Central memory CD4-positive, alpha-beta T cell (primary cell): ENCODE data around the gene CTCF.

Experiments used
- DNase-seq: peaks from one replicate; pipeline ENCODE4 v3.0.0; 2022

The CTCF gene

GRCh38 chr16:67608364-67608763, 46.0 kb downstream of the CTCF start:
- no peak for DNase-seq

DNA sequence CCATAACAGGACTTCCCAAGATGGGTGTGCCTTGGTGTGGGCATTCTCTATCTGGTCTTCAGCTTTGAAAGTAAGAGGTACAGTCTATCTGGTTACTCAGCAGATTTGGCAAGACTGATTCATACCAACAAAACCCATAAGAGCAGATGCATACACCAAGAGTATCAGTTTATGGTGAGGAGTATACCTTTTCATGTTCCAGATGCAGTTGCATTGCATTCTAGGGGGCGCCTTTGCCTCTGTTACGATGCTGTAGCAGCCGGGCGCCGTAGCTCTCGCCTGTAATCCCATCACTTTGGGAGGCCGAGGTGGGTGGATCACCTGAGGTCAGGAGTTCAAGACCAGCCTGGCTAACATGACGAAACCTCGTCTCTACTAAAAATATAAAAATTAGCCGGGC, 51.5 kb downstream of the CTCF start:
- DNase-seq, result no peak

DNA sequence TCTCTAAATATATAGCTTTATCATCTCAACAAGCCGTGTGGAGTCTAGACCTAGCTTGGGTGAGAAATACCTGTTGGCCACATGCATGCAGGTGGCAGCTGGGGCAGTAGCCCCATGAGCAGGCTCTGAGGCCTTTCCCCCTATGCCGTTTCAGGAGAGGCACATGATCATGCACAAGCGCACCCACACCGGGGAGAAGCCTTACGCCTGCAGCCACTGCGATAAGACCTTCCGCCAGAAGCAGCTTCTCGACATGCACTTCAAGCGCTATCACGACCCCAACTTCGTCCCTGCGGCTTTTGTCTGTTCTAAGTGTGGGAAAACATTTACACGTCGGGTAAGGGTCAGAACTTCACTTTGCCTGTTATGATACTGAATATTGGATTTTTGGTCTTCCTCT, 65.9 kb downstream of the CTCF start:
- no peak for DNase-seq

- DNase-seq, result no peak
These were observed 70.3 kb downstream of the CTCF start for GRCh38 chr16:67632415-67633172.

GRCh38 chr16:67636713-67637112, 74.4 kb downstream of the CTCF start:
- DNase-seq, result no peak

GRCh38 chr16:67637625-67638024, 75.3 kb downstream of the CTCF start:
- no peak for DNase-seq

GRCh38 chr16:67641779-67642708, 79.7 kb downstream of the CTCF start:
- DNase-seq, result no peak

GRCh38 chr16:67644038-67644437, 81.7 kb downstream of the CTCF start:
- no peak for DNase-seq

DNA sequence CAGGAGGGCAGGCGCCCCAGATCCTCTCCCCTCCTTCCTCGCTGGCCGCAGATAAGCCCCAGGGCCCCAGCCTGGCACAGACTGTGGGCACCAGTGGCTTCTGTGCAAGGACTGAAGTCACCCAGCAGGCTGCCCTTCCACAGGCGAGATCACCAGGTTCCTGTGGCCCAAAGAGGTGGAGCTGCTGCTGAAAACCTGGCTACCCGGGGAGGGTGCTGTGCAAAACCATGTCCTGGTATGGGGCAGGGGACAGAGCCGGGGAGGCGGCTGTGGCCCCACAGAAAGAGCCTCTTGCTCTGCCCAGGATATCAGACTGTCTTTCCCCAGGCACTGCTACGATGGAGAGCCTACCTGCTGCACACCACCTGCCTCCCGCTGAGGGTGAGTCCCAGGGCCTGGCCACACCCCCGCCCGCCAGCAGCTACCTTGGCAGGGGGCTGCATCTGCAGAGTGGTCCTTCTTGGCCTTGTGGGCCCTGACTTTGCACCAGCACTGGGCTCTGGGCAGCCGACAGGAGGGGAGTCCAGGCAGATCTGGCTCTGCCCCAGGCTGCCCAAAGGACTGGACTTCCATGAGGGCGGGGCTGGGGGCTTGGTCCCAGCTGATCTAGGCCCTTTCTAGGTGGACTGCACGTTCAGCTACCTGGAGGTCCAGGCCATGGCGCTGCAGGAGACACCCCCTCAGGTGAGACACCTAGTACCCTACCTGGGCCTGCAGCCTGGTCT, 83.2 kb downstream of the CTCF start:
- no peak for DNase-seq

GRCh38 chr16:67647111-67647651, 84.9 kb downstream of the CTCF start:
- DNase-seq, result no peak

DNA sequence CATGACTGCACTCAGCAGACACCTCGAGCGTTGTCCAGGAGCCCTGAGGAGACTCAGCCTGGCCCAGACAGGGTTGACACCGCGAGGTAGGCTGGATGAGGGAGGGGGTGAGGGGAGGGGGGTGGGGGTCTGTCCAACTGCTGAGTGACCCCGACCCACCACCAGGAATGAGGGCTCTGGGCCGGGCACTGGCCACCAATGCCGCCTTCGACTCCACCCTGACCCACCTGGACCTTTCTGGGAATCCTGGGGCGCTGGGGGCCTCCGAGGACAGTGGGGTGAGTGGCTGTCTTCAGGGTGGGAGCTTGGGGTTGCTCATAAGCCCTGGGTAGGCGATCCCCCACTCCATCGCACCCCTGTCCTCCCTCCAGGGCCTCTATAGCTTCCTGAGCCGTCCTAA, 85.4 kb downstream of the CTCF start:
- no peak for DNase-seq

GRCh38 chr16:67648088-67648763, 85.9 kb downstream of the CTCF start:
- no peak for DNase-seq

GRCh38 chr16:67648764-67649407, 86.6 kb downstream of the CTCF start:
- no peak for DNase-seq

- no peak for DNase-seq
These were observed 87.2 kb downstream of the CTCF start for GRCh38 chr16:67649494-67649931.

DNA sequence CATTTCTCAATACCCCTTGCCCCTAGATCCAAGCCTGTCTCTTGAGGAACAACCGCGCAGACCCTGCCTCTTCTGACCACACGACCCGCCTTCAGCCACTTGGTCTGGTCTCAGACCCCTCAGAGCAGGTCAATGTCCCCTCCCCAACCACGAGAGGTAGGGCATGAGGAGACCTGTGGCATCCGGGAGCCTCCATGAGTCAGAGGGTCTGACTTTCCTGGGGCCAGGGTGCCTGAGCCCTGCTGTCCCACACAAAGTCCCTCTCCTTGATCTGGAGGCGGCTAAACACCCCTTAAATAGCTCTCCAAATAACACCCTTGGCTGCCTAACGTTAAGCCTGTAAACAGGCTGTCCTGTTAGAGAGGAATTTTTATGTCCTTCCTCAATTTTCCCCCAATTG, 87.7 kb downstream of the CTCF start:
- no peak for DNase-seq

DNA sequence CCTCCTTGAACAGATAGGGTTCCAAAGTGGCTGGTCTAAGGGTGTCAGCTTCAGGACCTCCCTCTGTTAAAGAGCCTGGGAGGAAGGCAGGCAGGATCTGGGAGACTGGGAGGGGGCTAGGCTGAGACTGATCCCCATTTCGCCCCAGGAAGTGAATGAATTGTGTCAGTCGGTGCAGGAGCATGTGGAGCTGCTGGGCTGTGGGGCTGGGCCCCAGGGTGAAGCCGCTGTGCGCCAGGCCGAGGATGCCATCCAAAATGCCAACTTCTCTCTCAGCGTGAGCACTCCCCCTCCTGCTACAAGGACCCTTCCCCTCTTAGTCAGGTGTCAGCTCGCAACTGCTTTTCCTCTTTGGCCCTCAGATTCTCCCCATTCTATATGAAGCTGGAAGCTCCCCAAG, 88.7 kb downstream of the CTCF start:
- no peak for DNase-seq

DNA sequence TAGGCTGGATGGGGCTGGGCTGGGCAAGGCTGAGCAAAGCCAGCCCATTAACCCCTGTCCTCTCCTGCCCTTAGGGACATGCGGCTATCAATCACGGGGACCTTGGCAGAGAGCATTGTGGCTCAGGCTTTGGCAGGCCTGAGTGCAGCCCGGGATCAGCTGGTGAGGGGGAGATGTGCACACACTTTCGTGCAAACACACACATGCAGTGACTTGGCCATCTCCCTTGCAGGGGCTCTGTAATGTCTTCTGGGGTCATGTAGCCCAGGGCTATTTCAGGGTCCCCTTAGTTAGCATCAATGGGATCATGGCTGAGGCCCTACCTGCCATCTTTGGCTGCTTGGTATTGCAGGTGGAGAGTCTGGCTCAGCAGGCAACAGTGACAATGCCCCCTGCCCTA, 89.5 kb downstream of the CTCF start:
- DNase-seq, result no peak

- no peak for DNase-seq
These were observed 90.3 kb downstream of the CTCF start for GRCh38 chr16:67652578-67653127.

- DNase-seq, result no peak
These were observed 90.9 kb downstream of the CTCF start for GRCh38 chr16:67653128-67653788.

DNA sequence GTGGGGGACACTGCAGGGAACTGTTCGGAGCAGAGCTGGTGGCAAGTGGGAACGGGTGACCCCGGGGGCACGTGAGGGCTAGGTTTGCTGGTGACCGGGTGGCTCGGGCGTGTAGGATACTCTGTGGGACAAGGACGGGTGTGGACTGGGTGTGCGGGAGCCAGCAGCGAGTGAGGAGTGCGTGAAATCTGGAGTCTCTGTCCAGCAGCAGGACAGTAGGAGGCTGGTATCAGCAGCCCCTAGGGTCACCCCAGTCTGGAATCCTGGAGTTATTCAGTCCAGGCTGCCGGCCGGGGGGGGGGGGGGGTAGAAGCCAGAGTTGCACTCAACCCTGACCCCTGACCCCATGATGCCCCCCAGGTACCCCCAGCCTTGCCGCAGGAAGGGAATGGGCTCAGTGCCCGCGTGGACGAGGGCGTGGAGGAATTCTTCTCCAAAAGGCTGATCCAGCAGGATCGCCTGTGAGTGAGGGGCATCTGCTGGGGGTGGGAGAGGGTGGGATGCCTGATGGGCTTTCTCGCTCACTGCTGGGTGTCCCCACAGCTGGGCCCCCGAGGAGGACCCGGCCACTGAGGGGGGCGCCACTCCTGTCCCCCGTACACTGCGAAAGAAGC, 91.6 kb downstream of the CTCF start:
- no peak for DNase-seq
